Erythroblast (primary cell): ENCODE data around the gene DGKI.

Source experiments
- GATA1 ChIP-seq: IDR thresholded peaks from 2 replicates; pipeline ENCODE4 v1.6.1; 2011; ENCODE audit warnings: low read depth, mild to moderate bottlenecking, control low read depth, low read length, moderate library complexity
- POLR2A ChIP-seq: IDR thresholded peaks from 2 replicates; pipeline ENCODE4 v1.6.1; 2011; ENCODE audit warnings: mild to moderate bottlenecking, low read length

DNA sequence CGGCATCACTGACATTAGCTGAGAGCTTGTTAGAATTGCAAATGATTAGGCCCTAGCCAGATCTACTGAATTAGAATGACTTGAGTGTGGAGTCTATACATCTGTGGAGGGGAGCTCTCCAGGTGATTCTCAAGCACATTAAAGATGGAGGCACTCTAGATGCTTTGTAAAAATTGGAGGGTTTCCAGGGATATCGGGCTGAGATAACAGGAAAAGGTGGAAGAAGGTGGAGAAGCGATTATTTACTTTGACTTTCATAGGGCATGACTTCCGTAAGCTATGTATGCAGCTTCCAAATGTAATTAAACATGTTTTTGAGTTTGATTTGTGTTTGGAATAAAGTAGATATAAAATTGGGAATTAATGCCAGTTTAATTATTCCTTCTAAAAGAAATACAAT is 268.2 kb downstream of the DGKI start:
- TF ChIP-seq POLR2A (no peak), GATA1 (no peak)
